Activated T-helper 2 cell treated with anti-CD3 and anti-CD28 coated beads, Interferon-gamma antibody, Interleukin-2, Interleukin-4, amounts not matched to agents 10 μg/mL and 5 μg/mL and 100 μg/mL, durations not matched to agents 14 hours and 24 hours and 36 hours (primary cell): Measurements from ENCODE around the gene IQCH. TPM values are rescaled to one million over a fixed set of nuclear protein-coding genes. Genes with fewer than 3 reads are reported as not detected.

Experiments used
- DNase-seq: peaks from one replicate; pipeline ENCODE4 v3.0.0; 2021; ENCODE audit warnings: low spot score
- H3K27ac Mint-ChIP-seq: one replicate; pipeline ENCODE4 v1.8.0; 2021; ENCODE audit warnings: mixed read lengths
- H3K27me3 Mint-ChIP-seq: one replicate; pipeline ENCODE4 v1.8.0; 2021; ENCODE audit warnings: low read depth, mixed read lengths
- H3K36me3 Mint-ChIP-seq: one replicate; pipeline ENCODE4 v1.8.0; 2021; ENCODE audit warnings: low read depth, mixed read lengths
- H3K4me1 Mint-ChIP-seq: one replicate; pipeline ENCODE4 v1.8.0; 2021; ENCODE audit warnings: low read depth, mixed read lengths
- H3K4me3 Mint-ChIP-seq: one replicate; pipeline ENCODE4 v1.8.0; 2021; ENCODE audit warnings: low read depth, mild to moderate bottlenecking, moderate library complexity, mixed read lengths
- H3K9me3 Mint-ChIP-seq: one replicate; pipeline ENCODE4 v1.8.0; 2021; ENCODE audit warnings: mixed read lengths
- intact Hi-C: fragments of 100-400 bp; cut with micrococcal nuclease; formaldehyde crosslinking; loops from one replicate; pipeline ENCODE4 v1.15.1; 2023
- total RNA-seq: library from RNA; stranded (reverse); gene quantifications from 2 replicates; pipeline ENCODE4 v1.2.3, GENCODE V29; 2022

Gene IQCH
- total RNA-seq, 1 donor from 2014 or later: 0.68 TPM

GRCh38 chr15:67400890-67401289 lies 146.3 kb downstream of the IQCH start:
- Mint-ChIP-seq H3K4me1 (no peaks in the 10 kb centered on the region), H3K36me3 (no peaks in the 10 kb centered on the region), H3K4me3 (no peak overlapping the region), H3K27ac (no peak overlapping the region), H3K27me3 (peaks cover 18% of the 10 kb centered on the region), H3K9me3 (no peaks in the 10 kb centered on the region)
- intact Hi-C loops: no loop called here
- DNase-seq: no peak

DNA sequence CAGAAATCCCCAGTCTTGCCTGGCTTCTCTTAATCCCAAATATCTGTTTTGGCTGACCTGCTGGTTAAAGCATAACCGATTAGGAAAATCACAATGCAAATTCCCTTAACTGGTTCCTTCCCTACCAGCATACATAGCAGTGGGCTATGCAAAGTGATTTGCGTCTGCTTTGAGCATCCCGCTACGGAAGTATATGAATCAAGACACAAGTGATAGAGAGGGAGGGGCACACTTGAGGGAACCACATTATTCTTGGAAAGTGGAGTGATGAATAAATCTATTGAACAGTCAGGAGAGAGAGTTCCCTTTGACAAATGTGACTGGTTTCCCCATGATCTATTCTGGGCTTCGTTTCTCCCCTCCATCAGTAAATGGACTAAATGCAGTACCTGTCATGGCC lies 146.8 kb downstream of the IQCH start:
- no peak overlapping the region for H3K4me3 Mint-ChIP-seq
- no peak overlapping the region for H3K27ac Mint-ChIP-seq
- no peak for DNase-seq
- H3K36me3 Mint-ChIP-seq: no peaks in the 10 kb centered on the region
- H3K9me3 Mint-ChIP-seq: no peaks in the 10 kb centered on the region
- H3K27me3 Mint-ChIP-seq: peaks cover 18% of the 10 kb centered on the region
- intact Hi-C loops: no loop called here
- H3K4me1 Mint-ChIP-seq: no peaks in the 10 kb centered on the region

DNA sequence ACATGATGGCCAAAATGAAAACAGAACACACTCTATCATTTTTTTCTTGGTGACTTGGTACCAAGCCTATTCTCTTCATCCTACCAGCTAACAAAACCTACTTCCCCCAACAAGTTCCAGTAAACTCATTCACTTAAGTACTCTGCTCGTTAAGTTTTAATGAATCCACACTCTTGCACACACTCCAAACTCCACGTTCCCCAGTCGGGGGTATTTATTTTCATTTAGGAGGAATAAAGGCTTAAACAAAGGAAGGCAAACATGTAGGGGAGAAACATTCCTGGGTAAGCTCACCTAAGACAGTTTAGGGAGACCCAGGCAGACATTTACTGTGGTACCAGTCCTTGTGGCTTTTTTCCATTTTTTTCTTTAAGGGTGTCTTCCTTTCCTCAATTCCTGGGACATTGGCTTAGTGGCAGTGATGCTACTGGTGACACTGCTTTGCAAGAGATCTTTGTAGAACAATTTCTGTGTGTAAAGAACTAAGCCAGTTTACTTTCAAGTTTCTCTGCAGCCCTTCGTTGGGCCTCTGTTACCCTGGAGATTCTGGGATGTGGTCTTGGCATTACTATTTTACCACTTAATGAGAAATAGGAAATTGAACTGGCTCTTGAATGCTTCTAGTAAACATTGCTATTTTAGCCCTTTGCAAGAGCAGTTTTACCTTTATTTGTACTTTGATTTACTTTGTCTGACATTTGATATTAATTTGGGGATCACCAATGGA lies 149.0 kb downstream of the IQCH start:
- Mint-ChIP-seq H3K4me1 (no peaks in the 10 kb centered on the region), H3K27me3 (peaks cover 17% of the 10 kb centered on the region), H3K36me3 (no peaks in the 10 kb centered on the region), H3K27ac (no peak overlapping the region), H3K9me3 (no peaks in the 10 kb centered on the region), H3K4me3 (no peak overlapping the region)
- DNase-seq: no peak
- intact Hi-C loops: no loop called here

- Mint-ChIP-seq H3K9me3 (no peaks in the 10 kb centered on the region), H3K27me3 (peaks cover 13% of the 10 kb centered on the region), H3K4me3 (no peak overlapping the region), H3K27ac (no peak overlapping the region), H3K4me1 (peaks cover 4% of the 10 kb centered on the region), H3K36me3 (no peaks in the 10 kb centered on the region)
- intact Hi-C loops: no loop called here
- DNase-seq: no peak
These were observed 150.9 kb downstream of the IQCH start for GRCh38 chr15:67405208-67406191.

- no peak for DNase-seq
- Mint-ChIP-seq H3K27me3 (peaks cover 14% of the 10 kb centered on the region), H3K4me3 (no peak overlapping the region), H3K36me3 (no peaks in the 10 kb centered on the region), H3K27ac (no peak overlapping the region), H3K4me1 (peaks cover 4% of the 10 kb centered on the region), H3K9me3 (no peaks in the 10 kb centered on the region)
- intact Hi-C loops: no loop called here
These were observed 151.8 kb downstream of the IQCH start for GRCh38 chr15:67406257-67406861.

GRCh38 chr15:67407786-67408185 lies 153.2 kb downstream of the IQCH start:
- Mint-ChIP-seq H3K27ac (no peak overlapping the region), H3K27me3 (peaks cover 14% of the 10 kb centered on the region), H3K36me3 (no peaks in the 10 kb centered on the region), H3K4me3 (no peak overlapping the region), H3K4me1 (peaks cover 4% of the 10 kb centered on the region), H3K9me3 (no peaks in the 10 kb centered on the region)
- intact Hi-C loops: no loop called here
- no peak for DNase-seq

DNA sequence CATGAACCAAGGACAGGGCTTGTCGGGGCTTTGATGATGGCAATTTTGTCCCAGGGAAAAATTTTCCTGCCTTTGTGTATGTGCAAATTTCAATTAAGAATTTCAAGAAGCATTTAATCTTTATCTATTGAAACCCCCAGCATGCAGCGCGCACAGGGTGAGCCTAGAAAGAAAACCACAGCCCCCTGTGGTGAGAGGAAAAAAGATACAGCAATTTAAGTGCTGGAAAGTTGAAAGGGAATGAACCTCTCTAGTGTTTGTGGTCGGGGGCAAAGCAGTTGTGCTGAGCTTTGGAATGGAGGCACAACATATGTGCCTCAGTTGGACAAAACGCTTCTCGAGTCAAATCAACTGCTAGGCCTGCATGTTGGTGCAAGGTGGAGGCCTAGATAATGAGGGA lies 154.6 kb downstream of the IQCH start:
- Mint-ChIP-seq H3K36me3 (no peaks in the 10 kb centered on the region), H3K4me3 (no peak overlapping the region), H3K9me3 (no peaks in the 10 kb centered on the region), H3K27me3 (peaks cover 16% of the 10 kb centered on the region), H3K4me1 (peaks cover 4% of the 10 kb centered on the region), H3K27ac (no peak overlapping the region)
- intact Hi-C loops: no loop called here
- DNase-seq: no peak

DNA sequence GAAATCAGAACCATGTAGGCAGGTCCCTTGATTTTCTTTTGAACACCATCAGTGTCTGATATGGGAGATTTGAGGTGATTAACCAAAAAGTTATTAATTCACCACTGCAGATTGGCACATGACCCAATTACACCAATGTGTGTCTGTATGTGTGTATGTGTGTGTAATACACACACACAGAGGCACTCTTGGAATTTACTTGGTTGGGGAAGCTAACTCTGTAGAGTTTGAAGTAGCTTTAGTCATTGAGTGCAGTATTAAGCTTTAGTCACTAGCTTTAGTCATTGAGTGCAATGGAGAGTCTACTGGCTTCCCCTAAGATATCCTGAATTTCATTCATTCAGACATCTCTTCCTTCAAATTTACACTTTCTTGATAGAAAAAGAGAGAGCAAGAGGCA lies 156.9 kb downstream of the IQCH start:
- H3K27ac Mint-ChIP-seq: no peak overlapping the region

GRCh38 chr15:67413770-67414390 lies 159.3 kb downstream of the IQCH start:
- intact Hi-C loops: no loop called here
- no peak overlapping the region for H3K27ac Mint-ChIP-seq
- no peak for DNase-seq
- no peak overlapping the region for H3K4me3 Mint-ChIP-seq
- H3K27me3 Mint-ChIP-seq: peaks cover 2% of the 10 kb centered on the region
- no peaks in the 10 kb centered on the region for H3K9me3 Mint-ChIP-seq
- peaks cover 5% of the 10 kb centered on the region for H3K4me1 Mint-ChIP-seq
- H3K36me3 Mint-ChIP-seq: no peaks in the 10 kb centered on the region

More for the DNA sequence above, 156.9 kb downstream of the IQCH start:
- Mint-ChIP-seq H3K4me3 (no peak overlapping the region), H3K4me1 (peaks cover 4% of the 10 kb centered on the region), H3K9me3 (no peaks in the 10 kb centered on the region), H3K27me3 (peaks cover 6% of the 10 kb centered on the region), H3K36me3 (no peaks in the 10 kb centered on the region)
- DNase-seq: no peak
- intact Hi-C loops: no loop called here

GRCh38 chr15:67415181-67415580 lies 160.6 kb downstream of the IQCH start:
- H3K4me3 Mint-ChIP-seq: no peak overlapping the region
- DNase-seq: no peak
- H3K36me3 Mint-ChIP-seq: no peaks in the 10 kb centered on the region
- intact Hi-C loops: no loop called here
- no peak overlapping the region for H3K27ac Mint-ChIP-seq
- peaks cover 2% of the 10 kb centered on the region for H3K27me3 Mint-ChIP-seq
- peaks cover 5% of the 10 kb centered on the region for H3K4me1 Mint-ChIP-seq
- no peaks in the 10 kb centered on the region for H3K9me3 Mint-ChIP-seq

DNA sequence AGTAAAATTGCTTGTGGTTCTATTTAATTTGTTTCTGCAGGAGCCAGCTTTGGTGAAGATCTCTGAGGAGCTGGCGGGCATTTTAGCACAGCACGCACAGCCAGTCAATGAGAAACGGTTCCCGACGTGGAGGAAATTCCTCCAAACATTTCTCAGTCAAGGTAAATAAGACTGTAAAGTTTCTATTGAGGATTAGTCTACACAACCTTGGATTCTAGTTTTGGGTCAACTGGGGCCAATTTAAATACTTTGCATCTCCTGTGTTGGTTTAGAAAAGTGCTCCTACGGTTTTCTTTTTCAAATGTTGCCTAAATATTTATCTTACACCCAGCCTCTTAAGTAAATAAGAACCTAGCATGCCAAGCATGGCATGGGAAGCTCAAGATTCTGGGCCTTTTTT lies 162.3 kb downstream of the IQCH start:
- H3K4me1 Mint-ChIP-seq: peaks cover 2% of the 10 kb centered on the region
- intact Hi-C loops: no loop called here
- H3K27ac Mint-ChIP-seq: no peak overlapping the region
- H3K27me3 Mint-ChIP-seq: peaks cover 1% of the 10 kb centered on the region
- DNase-seq: no peak
- no peaks in the 10 kb centered on the region for H3K9me3 Mint-ChIP-seq
- no peak overlapping the region for H3K4me3 Mint-ChIP-seq
- H3K36me3 Mint-ChIP-seq: no peaks in the 10 kb centered on the region

DNA sequence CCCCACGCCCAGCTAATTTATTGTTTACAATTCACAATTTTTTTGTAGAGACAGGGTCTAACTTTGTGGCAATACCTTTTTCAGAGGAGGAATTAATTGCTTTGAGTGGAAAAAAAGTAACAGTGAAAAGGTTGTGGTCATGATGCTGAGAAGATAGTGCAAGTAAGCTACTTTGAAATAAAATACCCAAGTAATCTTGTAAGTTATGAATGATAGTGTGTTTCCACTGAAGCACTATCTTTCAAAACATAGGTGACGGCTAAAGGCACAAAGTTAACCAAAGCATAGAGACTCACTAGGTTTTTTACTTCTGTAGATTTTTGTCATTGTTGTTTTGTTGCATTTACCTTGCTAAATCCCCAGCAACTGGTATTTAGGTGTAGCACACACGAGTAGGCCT lies 165.1 kb downstream of the IQCH start:
- Mint-ChIP-seq H3K36me3 (no peaks in the 10 kb centered on the region), H3K4me1 (peaks cover 2% of the 10 kb centered on the region), H3K9me3 (no peaks in the 10 kb centered on the region), H3K4me3 (no peak overlapping the region), H3K27me3 (no peaks in the 10 kb centered on the region), H3K27ac (no peak overlapping the region)
- intact Hi-C loops: no loop called here
- no peak for DNase-seq
